GM18868 (cell line): ENCODE data around the gene PSEN2.

ENCODE experiments used
- ATAC-seq: cut with Tn5 transposase; IDR thresholded peaks from one replicate; pipeline ENCODE4 v1.9.1; 2021; ENCODE audit warnings: mild to moderate bottlenecking, moderate library complexity; ENCODE audit not compliant: unreplicated experiment

The PSEN2 gene

DNA sequence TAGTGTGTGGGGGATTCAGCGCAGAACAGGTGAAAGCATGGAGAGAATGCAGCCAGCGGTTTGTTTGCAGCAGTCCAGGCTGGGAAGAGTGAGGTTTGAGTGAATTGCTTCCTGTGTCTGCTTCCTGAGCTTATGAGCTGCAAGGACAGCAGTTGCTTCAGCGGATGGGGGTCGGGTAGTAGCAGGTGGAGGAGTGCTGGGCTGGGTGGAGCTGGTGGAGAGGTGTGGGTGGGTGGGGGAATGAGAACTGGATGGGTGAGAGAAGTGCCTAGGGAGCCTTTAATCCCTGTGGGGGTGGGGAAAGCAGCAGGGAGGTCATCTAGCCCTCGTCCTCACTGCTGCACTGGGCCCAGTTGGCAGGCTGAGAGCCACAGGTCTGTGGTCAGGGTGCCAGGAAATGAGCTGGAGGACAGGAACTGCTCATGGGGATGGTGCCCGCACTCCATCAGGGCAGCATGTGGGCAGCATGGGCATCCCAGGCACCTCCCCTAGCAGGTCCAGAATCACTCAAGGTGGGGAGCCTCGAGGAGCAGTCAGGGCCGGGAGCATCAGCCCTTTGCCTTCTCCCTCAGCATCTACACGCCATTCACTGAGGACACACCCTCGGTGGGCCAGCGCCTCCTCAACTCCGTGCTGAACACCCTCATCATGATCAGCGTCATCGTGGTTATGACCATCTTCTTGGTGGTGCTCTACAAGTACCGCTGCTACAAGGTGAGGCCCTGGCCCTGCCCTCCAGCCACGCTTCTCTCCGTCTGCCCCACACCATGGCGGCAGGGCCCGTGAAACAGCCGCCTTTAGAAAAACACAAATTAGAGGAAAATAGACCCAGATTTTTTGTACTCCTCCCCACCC is 14.8 kb downstream of the PSEN2 start:
- no peak for ATAC-seq

DNA sequence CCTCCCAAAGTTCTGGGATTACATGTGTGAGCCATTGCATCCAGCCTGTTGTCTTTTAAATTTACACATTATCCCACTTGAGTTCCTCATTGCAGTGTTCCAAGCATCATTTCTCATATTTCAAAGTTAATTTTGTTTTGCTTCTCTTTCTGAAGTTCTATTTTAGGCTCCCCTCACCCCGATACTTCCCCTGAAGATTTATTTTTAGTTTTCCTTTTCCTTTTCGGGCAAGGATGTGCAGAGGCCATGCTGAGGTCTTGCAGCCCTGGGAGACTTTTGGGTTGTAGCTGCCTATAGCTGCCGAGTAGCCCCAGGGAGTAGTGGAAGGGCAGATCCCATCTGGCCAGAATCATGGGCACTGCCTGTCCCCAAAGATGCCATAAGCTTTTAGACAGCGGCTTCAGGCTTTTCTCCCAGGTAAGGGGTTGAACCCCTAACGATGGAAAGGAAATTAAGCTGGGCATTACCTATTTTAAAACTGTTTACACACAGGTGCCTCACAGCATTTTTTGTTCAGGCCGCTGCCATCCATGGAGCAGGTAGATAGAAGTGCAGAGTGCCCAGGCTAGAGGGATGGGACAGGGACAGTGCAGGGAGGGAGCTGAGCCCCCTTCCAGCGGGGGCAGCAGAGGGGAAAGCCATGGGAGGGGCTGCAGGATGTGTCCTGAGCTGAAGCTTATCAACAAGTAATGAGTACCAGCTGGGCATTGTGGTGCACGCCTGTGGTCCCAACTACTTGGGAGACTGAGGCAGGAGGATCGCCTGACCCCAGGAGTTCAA is 15.9 kb downstream of the PSEN2 start:
- no peak for ATAC-seq

DNA sequence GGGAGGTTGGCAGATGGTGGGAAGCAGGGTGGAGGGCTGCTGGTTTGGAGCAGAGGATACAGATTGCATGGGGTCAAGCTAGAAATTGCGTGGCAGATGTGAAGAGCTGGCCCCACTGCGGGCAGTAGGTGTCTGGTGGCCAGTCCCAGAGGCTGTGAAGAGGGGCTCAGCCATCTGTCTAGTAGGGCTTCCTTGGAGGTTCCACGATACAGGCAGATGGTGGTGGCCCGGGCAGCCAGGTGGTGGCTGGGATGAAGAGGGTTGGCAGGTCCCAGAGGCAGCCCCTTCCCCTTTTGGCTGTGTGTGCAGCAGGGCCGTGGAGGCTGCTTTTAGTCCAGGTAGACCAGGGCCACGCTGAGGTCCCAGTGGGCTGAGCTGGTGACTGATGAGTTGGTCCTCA is 16.6 kb downstream of the PSEN2 start:
- no peak for ATAC-seq

DNA sequence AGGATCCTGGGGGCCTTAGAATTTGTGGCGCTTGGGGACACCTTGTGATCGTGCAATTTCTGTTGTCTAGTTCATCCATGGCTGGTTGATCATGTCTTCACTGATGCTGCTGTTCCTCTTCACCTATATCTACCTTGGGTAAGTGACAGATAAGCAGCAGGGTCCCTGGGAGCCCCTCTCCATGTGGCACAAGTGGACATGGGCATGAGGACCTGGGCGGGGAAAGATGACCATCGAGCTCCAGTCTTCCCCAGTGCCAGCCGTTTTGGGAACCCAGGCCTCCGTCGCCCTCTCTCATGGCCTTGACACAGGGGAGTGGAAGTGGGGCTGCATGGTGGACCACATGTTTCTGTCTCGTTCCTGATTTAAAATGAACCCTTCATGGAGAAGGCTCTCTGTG is 17.6 kb downstream of the PSEN2 start:
- no peak for ATAC-seq

DNA sequence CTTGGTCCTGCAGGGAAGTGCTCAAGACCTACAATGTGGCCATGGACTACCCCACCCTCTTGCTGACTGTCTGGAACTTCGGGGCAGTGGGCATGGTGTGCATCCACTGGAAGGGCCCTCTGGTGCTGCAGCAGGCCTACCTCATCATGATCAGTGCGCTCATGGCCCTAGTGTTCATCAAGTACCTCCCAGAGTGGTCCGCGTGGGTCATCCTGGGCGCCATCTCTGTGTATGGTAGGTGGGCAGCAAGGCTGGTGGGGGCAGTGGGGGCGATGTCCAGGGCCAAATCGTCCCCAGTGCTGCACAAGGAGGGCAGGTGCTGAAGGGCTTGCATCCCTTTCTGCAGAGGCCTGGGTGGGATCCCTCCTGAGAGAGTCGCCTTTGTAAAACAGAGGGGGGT is 18.4 kb downstream of the PSEN2 start:
- ATAC-seq = no peak

DNA sequence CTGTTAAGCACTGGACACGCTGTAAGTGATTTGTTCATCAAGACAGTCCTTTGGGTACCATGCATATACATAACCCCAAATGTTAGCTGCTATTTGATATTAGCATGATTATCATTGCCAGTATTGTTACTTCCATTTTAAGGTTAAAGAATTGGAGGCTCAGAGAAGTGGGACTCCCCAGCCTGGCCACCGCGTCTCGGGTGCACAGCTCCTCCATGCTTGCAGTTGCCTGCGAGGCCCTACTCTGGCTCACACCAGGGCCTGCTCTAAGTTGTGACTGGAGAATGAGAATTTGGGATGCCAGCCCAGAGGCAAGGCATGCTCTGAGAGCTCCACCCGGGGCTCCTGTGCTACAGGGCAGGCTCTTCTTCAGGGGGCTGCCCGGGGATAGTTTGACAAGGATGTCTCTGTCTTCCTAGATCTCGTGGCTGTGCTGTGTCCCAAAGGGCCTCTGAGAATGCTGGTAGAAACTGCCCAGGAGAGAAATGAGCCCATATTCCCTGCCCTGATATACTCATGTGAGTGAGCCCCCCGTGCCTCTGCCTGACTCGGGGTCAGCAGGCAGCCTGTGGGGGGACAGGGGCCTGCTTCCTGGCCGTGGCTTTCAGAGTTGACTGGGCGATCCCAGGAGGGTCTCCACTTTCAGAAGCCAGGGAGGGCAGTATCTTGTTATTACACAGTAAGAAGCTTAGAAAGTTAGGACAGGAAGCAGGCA is 19.4 kb downstream of the PSEN2 start:
- no peak for ATAC-seq

DNA sequence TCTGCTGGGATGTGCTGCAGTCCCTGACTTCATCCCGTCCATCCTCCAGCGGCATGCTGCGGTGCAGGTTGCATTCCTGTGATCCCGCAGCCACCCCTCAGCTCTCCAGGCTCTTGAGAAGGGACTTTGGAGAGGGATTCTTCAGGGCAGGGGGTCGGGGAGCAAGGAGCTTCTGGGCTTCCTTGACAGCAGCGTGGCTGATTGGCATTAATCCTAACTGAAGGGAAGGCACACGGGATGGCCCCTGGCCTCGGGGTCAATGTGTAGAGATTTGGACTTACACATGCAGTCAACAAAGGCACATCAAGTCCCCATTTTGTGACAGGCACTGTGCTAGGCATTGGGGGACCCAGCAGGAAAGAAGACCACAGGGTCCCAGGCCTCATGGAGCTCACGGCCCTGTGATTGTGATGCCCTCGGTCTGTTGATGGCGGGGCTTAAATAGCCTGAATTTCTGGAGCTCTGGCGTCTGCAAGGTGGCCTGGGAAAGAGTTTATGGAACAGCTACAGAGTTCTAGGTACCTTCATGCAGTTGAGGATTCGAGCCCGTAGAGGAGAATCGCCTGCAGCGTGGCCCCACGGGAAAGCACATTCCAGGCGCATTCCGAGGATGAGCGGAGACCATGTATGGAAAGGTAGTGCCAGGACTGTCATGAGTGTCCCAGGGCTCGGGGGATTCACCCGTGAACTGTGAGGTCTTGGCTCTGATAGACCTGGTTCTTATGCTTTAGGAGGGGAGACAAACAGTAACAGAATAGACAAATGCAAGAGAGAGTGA is 20.1 kb downstream of the PSEN2 start:
- no peak for ATAC-seq

DNA sequence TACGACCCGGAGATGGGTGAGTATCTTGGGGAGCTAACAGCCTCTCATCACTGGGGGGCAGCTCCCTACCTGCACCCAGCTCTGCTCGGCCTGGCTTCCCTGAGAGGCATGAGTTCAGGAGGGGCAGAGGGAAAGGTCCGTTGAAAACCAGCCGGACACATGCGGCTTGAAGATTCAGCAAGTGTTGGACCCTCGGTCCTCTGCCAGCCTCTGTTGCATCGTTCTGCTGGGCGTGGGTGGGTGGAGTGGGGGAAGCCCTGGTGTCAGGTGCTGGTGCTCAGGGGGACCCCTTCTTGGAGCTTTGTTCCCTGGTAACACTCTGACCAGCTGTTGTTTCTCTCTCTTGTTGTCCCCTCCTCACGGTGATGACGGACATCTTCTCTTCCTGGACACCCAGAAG is 20.9 kb downstream of the PSEN2 start:
- no peak for ATAC-seq

DNA sequence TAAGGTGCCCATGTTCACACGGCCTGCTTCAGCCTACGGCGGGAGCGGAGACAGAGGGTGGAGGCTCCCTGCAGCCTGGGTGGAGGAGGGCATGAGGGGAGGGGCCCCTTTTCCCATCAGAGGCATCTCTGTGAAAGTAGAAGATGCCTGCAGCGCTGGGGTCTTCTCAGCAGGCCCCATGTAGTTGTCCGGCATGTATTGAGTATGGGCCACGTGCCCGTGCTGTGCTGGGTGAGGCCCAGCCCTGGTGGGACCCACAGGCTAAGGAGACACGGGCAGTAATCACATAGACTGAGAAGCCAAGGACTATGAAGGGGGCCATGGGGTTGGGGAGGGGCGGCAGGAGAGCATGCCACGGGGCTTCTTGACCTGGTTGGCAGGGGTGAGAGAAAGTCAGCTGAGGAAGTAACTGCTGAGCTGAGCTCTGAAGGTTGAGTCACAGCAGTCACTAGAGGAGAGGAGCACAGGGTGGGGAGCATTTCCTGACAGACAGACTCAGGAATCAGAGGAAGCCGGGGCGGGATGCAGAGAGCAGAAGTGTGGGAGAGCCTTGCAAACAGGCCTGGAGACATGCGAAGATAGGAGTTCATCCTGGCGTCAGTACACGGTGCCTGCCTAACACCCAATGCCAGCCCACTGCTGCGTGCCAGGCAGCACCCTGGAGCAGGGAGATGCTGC is 21.6 kb downstream of the PSEN2 start:
- no peak for ATAC-seq

DNA sequence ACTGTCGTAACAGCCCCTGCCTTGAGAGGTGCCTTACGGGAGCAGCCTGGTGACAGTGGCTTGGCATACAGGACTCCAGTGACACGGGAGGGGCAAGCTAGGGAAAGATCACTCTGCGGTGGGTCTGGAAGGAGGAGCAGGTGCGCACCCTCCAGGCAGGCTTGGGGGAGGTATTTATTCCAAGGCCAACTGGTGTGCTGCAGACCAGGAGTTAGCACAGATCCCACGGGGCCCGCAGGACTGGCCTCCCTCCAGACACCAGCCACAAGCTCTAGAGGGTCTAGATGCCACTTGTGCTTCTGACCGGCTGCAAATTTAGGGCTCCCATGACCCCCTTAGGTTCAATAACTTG is 22.1 kb downstream of the PSEN2 start:
- no peak for ATAC-seq

DNA sequence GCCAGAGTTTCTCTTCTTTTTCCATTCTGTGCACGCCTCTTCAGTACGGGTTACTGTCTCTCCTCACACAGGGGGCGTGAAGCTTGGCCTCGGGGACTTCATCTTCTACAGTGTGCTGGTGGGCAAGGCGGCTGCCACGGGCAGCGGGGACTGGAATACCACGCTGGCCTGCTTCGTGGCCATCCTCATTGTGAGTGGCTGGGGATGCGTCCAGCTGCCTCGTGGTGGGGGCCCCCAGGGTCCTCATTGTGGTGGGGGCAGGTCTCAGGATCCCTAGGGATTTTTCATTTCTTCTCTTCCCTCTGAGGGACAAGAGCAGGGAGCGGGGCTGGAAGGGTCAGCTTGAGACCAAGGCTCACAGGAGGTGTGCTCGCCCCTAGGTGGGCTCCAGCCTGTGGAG is 23.5 kb downstream of the PSEN2 start:
- ATAC-seq = no peak

DNA sequence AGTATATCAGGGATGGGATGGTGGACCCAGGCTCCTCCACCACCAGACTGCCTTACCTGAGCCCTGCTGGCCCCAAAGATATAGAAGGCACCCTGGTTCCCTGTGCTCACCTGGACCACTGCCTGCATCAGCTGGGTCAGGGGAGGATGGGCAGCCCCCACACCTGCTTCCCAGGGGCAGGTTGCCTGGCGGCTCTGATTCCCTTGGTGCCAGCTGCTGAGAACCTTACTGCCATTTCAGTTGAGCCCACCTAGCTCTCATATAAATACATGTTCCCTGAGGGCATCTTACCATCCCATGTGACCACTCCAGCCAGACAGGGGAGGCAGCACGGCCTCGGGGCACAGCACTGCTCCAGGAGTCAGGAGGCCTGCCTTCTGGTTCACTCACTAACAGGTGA is 24.4 kb downstream of the PSEN2 start:
- ATAC-seq = no peak

DNA sequence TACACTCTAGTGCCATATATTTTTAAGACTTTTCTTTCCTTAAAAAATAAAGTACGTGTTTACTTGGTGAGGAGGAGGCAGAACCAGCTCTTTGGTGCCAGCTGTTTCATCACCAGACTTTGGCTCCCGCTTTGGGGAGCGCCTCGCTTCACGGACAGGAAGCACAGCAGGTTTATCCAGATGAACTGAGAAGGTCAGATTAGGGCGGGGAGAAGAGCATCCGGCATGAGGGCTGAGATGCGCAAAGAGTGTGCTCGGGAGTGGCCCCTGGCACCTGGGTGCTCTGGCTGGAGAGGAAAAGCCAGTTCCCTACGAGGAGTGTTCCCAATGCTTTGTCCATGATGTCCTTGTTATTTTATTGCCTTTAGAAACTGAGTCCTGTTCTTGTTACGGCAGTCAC is 25.2 kb downstream of the PSEN2 start:
- ATAC-seq = no peak

DNA sequence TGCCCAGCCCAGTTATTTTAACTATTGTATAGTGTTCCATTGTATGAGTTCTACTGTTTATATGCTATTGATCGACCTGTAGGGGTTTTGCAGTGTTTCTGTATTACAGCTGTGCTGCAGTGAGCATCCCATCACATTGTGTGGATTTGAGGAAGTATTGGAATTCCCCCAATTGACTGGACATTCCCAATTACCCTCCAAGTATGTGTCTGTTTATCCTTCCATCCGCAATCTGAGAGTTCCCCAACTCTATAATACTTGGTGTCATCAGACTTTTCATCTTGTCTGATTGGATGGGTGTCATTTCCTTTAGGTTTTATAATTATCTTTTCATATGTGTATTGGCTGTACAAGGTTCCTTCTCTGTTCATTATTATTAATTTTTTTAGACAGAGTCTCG is 27.8 kb downstream of the PSEN2 start:
- no peak for ATAC-seq

DNA sequence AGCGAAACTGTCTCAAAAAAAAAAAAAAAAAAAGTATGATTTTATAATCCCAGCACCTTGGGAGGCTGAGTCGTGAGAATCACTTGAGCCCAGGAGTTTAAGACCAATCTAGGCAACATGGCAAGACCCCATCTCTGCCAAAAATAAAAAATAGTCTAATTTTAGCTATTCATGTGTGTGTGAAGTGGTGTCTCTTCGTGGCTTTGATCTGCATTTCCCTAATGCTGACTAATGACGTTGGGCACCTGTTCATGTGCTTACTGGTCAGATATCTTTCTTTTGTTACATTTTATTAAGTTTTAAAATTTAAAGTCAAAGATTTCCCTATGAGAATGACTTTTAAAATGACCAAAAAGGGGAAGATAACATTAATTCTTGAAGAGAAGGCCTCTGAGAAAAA is 31.0 kb downstream of the PSEN2 start:
- ATAC-seq = no peak

DNA sequence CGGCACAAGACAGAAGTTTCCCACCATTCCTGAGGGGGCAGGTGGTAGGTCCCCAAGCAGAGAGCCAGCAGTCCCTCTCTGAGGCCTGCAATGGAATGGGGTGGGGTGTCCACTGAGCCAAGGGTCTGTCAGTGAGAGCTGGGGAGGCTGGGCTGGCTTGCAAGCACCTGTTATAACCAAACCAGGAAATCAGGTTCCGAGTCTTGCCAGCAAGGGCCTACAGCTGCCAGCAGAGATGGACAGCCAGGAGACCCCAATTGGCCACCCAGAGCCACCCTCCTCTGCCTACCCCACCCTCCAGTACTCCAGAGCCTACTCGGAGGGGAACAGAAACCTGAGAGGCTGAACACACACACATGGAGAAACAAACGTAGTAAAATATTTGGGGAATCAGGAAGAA is 32.2 kb downstream of the PSEN2 start:
- ATAC-seq = no peak

DNA sequence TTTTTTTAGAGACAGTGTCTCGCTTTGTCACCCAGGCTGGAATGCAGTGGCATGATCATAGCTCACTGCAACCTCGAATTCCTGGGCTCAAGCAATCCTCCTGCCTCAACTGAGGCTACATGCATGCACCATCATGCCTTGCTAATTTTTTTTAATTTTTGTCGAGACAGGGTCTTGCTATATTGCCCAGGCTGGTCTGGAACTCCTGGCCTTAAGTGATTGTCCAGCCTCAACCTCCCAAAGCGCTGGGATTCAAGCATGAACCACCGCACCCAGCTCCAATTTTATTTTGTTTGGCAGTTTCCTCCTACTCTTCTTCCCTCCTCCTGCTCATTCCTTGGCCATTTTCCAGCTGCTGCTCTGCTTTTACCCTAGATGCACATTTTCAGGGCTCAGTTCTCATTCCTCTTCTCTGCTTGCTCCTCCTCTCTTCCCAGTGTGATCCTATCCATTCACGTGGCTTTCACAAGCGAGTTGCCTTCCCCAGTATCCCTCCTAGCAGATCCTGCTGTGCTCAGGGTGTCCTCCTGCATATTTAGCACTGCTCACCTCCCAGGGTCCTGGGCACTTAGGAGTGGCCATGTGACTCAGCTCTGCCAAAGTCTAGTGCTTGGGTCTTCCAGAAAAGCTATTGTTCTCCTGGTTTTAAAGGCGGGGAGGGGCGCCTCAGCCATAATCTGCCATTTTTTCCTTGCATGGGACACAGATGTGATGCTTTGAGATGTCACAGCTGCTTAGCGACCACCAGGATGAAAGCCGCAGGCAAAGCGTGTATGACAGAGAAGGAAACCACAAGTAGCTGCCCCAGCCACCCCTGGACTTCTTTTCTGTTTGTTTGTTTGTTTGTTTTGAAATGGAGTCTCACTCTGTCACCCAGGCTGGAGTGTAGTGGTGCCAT is 33.7 kb downstream of the PSEN2 start:
- no peak for ATAC-seq

DNA sequence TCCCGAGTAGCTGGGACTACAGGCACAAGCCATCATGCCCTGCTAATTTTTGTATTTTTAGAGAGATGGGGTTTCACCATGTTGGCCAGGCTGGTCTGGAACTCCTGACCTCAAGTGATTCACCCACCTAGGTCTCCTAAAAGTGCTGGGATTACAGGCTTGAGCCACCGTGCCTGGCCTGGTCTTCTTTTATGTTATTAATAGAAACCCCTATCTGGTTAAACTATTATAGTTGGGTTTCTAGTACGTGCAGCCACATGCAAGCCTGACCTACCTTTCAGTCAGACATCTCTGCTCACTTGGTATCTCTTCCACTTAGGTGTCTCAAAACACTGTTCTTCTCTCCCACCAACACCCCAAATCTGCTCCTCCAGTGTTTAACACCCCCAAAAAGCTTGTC is 34.4 kb downstream of the PSEN2 start:
- ATAC-seq = no peak

DNA sequence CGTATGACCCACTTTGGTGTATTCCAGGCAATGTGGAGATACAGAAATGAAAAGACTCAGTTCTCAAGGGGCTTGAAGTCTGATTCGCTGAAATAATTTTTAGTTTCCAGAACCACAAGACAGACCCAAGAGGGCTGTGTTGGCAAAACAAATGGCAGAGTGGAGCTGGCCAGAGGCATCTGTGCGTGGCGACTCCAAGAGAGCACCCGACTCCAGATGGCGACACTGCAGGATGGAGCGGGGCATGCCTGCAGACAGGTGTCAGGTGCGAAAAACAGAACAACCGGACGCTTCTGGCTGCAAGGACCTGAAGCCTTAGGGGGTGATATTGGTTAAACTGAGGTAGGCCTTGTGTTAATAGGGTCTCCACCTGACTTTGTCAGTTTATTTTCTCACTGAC is 38.0 kb downstream of the PSEN2 start:
- ATAC-seq = no peak

DNA sequence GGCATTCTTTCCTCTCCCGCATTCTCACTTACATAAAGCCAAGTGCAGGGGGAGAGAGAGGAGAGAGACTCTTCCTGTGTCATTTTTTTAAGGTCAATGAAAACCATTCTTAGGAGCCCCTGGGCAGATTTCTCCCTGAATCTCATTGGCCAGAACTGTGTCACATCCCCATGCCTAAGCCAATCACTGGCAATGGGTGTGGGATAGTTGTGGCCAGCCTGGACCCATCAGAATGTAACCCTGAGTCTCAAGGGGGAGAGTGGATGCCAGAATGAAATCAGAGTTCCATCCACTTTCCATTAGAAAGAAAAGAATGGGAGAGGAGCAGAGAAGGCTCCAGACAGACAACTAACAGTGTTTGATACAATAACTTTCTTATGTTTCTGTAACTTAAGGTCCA is 38.5 kb downstream of the PSEN2 start:
- no peak for ATAC-seq
